Muscle of back (tissue), 11 donors: Measurements from ENCODE around the gene CCDC9B. TPM values are rescaled to one million over a fixed set of nuclear protein-coding genes. Genes with fewer than 3 reads are reported as not detected.

Experiments
- DNase-seq, 3 donors: peaks; one replicate each; pipeline versions ENCODE4 v3.0.0 to v3.0.0-alpha.2; 2013
- polyA plus RNA-seq, 10 donors: library from polyadenylated mRNA; unstranded; fragments of 120-200 nt; gene quantifications; one replicate each; pipeline ENCODE4 v1.2.1, GENCODE V29; 2013; ENCODE audit not compliant: insufficient read length in 10 of 10

The CCDC9B gene
- polyA plus RNA-seq, 10 donors: 6.2 to 18.6 (median 13.0) TPM

- DNase-seq: no peak
Observed at GRCh38 chr15:40332113-40332781, 8.5 kb downstream of the CCDC9B start.

GRCh38 chr15:40331637-40332036 is 9.1 kb downstream of the CCDC9B start:
- no peak for DNase-seq

GRCh38 chr15:40331026-40331425 is 9.7 kb downstream of the CCDC9B start:
- DNase-seq: no peak

DNA sequence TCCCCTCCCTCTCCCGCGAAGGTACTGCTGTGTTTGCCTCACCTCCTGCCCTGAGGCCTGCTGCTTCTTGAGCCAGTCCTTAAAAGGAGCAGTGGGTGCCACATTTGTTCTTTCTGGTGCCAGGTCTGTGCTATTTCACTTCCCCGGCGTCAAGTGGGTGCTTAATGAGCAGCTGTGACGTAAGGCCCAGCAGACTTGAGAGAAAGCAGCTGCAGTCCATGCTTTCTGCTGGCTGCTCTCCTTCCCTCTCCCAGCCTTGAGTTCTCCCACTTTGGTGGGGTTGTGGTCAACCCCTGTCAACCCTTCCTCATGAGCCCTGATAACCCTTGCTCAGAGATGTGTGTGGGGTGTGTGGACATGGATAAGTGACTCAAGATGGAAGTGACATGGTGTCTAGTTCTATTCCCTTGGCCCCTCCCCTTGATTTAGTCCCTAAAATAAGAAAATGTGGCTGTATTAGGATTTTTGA is 10.3 kb downstream of the CCDC9B start:
- DNase-seq: no peak

- no peak for DNase-seq
Observed at GRCh38 chr15:40329804-40330203, 10.9 kb downstream of the CCDC9B start.

DNA sequence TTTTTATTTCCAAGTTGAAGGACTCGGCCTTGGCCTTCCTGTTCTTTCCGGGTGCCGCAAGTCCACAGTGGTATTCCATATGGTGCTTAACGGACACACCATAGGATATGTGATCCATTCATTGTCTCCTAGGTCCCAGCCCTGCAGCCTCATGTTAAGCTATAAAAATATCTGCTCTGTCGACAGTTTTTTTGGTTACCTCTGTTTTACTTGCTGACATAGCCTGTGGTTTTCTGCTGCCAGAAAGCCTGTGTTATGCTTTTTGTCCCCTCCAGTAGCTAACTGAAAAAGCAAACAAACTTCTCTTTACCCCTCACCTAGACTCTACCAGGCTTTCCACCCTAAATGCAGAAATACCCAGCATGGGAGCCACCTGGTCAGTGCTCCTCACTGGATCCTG is 12.0 kb downstream of the CCDC9B start:
- no peak for DNase-seq

DNA sequence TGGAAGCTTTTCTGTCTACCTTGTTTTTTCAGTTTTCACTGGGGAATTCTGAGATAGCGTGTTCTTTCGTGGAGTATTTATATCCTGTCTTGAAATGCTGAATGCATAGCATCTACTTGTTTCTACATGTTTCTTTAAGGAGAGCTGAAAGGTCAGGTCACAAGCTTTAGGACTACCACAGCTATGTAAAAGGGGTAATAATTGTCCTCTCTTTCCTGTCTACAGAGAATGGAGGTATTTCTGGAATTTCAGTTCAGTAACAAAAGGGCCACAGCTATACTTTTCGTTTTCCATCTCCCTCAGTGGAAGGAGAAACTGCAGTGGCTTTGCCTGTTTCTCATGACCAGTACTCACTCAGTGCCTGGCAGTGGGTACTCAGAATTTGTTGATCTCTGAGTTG is 12.6 kb downstream of the CCDC9B start:
- DNase-seq: no peak

- no peak for DNase-seq
Observed at GRCh38 chr15:40327457-40327856, 13.3 kb downstream of the CCDC9B start.

GRCh38 chr15:40325700-40326099 is 15.0 kb downstream of the CCDC9B start:
- no peak for DNase-seq

- DNase-seq: no peak
Observed at GRCh38 chr15:40325188-40325587, 15.6 kb downstream of the CCDC9B start.

- DNase-seq: peak in 1 of 3 donors; percentile 61
Observed at GRCh38 chr15:40323953-40324937, 16.5 kb downstream of the CCDC9B start.

DNA sequence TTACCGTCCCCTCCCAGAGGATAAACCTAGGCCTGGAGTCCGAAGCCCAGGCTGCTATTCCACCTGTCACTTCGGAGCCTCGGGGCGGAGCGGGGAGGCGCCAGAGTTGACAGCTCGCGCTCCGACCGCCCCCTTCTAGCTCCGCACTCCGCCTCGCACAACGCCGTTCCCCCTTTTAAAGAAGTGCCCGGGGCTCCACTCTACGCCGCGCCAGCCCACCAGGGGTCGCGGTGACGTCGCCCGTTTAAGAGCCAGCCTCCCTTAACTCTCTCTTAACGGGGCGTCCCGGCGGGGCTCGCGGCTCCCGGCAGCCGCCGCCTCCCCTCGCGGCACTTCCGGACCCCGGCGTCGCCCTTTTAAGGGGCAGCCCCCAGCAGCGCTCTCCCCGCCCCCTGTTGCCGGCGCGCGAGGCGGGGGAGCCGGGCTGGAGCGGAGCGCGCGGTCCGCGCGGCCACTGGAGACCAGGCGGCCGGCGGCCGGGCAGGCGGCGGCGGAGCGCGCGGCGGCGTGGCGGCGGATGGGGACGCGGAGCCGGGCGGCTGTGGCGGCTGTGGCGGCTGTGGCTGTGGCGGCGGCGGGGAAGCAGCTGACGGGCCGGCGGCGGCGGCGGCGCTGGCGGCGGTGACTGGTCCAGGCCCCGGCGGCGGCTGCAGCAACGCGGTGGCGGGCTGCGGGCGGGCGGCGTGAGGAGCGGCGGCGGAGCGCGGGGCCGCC is 17.3 kb downstream of the CCDC9B start, which contains the start of gene INAFM2:
Gene INAFM2 (plus strand): TSS at position 454 of the 714 bp plus-strand sequence. CDS start 364 bp downstream, outside the sequence.
- DNase-seq: peak; percentile 94 to 96 (median 94)

- DNase-seq: no peak
Observed at GRCh38 chr15:40322531-40323238, 18.1 kb downstream of the CCDC9B start.

DNA sequence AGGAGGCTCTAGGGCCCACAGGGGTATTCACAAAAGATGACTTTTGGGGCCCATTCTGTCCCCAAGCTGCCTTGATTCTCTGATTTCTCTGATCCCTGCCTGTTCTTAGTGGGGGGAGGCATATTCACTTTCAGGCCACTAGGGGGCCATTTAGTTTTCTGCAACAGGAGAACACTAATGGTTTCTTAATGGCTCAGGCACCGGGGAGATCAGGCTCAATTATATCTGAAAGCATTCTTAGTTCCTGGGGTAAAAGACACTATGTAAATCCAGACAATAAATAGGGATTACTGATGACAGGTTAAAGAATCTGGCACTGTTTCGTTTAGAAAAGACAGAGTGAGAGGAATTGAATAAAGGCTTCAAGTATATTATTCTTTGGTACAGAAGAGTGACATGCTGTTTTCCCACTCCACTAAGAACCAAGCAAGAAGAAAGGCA is 19.8 kb downstream of the CCDC9B start:
- peak in 2 of 3 donors; percentile 61 to 76 for DNase-seq

- no peak for DNase-seq
Observed at GRCh38 chr15:40320409-40320808, 20.3 kb downstream of the CCDC9B start.

DNA sequence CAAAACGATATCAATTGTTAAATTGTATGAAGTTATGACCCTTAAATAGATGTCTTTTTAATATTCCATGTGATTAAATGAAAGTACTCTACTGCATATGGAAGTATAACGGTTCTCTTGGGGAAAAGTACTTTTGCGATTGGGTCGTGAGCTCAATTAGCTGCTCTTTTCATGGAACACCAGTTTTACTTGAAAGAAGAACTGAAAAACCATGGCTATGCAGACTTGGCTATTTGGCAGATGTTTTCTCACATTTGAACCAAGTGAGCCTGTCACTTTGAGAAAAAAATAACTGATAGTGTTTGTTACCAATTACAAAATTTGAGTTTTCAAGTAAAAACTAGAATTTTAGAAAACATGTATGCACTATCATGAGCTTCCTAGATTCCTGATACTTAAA is 23.2 kb downstream of the CCDC9B start:
- no peak for DNase-seq

GRCh38 chr15:40316931-40317330 is 23.8 kb downstream of the CCDC9B start:
- no peak for DNase-seq

DNA sequence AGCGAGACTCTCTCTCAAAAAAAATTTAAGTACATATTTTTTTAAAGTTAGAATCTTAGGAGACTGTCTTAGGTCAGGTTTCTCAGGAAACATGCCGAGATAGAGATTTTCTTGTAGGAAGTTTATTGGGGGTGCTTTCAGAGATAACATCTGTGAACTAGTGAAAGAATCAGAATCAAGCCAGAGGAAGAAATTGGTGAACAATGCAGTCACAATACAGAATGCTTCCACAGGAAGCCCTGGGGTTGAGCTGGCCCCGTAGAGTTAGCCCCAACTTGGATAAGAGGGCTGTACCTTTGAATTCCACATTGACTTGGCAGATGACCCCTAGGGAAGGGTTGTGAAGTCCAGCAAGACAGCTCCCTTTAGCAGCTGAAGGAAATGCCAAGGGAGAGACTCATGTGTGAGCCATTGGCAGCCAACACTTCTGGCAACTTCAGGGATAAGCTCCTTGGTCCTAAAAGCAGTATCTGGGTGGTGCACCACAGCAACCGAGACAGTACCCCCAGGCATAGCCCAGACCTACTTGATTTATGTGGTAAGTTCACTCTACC is 25.9 kb downstream of the CCDC9B start:
- DNase-seq: no peak

GRCh38 chr15:40313531-40314398 is 27.0 kb downstream of the CCDC9B start:
- DNase-seq: no peak
